Smooth muscle cell (in vitro differentiated cells): ENCODE results near the gene RBPMS2. TPM values are rescaled to one million over a fixed set of nuclear protein-coding genes. Genes with fewer than 3 reads are reported as not detected.
A peak's percentile ranks its signal among the peaks of the same experiment; 100 is the strongest.

Source experiments
- DNase-seq: peaks from one replicate; lab custom pipeline; 2025; ENCODE audit not compliant: unreplicated experiment; lab: John Stamatoyannopoulos, UW
- H2AFZ ChIP-seq: fragments of 200-600 bp; sonication (generic); 2 replicates; pipeline ENCODE4 v1.6.0; 2016; ENCODE audit warnings: antibody characterized with exemption, low read depth, mild to moderate bottlenecking
- H3F3A ChIP-seq: fragments of 200-600 bp; sonication (generic); 2 replicates; pipeline ENCODE4 v1.6.0; 2017; ENCODE audit warnings: antibody characterized with exemption, low read depth
- H3K27ac ChIP-seq: fragments of 200-600 bp; sonication (generic); 2 replicates; pipeline ENCODE4 v1.5.1; 2016; ENCODE audit warnings: low read depth, mild to moderate bottlenecking
- H3K27me3 ChIP-seq: fragments of 200-600 bp; sonication (generic); 2 replicates; pipeline ENCODE4 v1.6.1; 2016; ENCODE audit warnings: low read depth, mild to moderate bottlenecking
- H3K36me3 ChIP-seq: fragments of 200-600 bp; sonication (generic); 2 replicates; pipeline ENCODE4 v1.5.1; 2016; ENCODE audit warnings: low read depth
- H3K4me1 ChIP-seq: fragments of 200-600 bp; sonication (generic); 2 replicates; pipeline ENCODE4 v1.5.1; 2016; ENCODE audit warnings: low read depth
- H3K4me2 ChIP-seq: fragments of 200-600 bp; sonication (generic); 2 replicates; pipeline ENCODE4 v1.6.0; 2016; ENCODE audit warnings: mild to moderate bottlenecking
- H3K4me3 ChIP-seq: fragments of 200-600 bp; sonication (generic); 2 replicates; pipeline ENCODE4 v1.5.1; 2016; ENCODE audit warnings: mild to moderate bottlenecking
- H3K79me2 ChIP-seq: fragments of 200-600 bp; sonication (generic); 2 replicates; pipeline ENCODE4 v1.6.0; 2016; ENCODE audit warnings: low read depth, mild to moderate bottlenecking
- H3K9ac ChIP-seq: fragments of 200-600 bp; sonication (generic); 2 replicates; pipeline ENCODE4 v1.6.0; 2016; ENCODE audit warnings: low read depth
- H3K9me3 ChIP-seq: fragments of 200-600 bp; sonication (generic); replicated peaks from 2 replicates; pipeline ENCODE4 v1.5.1; 2016; ENCODE audit warnings: low read depth
- H4K20me1 ChIP-seq: fragments of 200-600 bp; sonication (generic); 2 replicates; pipeline ENCODE4 v1.6.0; 2016; ENCODE audit warnings: low read depth
- CTCF ChIP-seq: fragments of 200-600 bp; sonication (generic); IDR thresholded peaks from 2 replicates; pipeline ENCODE4 v1.5.1; 2017; ENCODE audit warnings: borderline replicate concordance, mild to moderate bottlenecking, antibody characterized with exemption; ENCODE audit not compliant: insufficient read depth, poor library complexity, severe bottlenecking
- WGBS: methylation state at CpG from one replicate; pipeline ENCODE4 v1.1.7; 2016; ENCODE audit warnings: low lambda C conversion rate; 5-methylcytosine and 5-hydroxymethylcytosine counted together
- polyA plus RNA-seq: library from polyadenylated mRNA; unstranded; fragments of >200 nt; fragmentation: Nextera tagmentation; extraction: Ambion mirVana; gene quantifications from 2 replicates; pipeline ENCODE4 v1.2.1, GENCODE V29; 2016
- total RNA-seq: library from RNA; depleted of rRNA; stranded (reverse); fragments of >200 nt; gene quantifications from 2 replicates; pipeline ENCODE4 v1.2.3, GENCODE V29; 2014

Gene RBPMS2
- total and polyA plus RNA-seq, 2 experiments from 2014 or later = 1.5 to 22.1 TPM

DNA sequence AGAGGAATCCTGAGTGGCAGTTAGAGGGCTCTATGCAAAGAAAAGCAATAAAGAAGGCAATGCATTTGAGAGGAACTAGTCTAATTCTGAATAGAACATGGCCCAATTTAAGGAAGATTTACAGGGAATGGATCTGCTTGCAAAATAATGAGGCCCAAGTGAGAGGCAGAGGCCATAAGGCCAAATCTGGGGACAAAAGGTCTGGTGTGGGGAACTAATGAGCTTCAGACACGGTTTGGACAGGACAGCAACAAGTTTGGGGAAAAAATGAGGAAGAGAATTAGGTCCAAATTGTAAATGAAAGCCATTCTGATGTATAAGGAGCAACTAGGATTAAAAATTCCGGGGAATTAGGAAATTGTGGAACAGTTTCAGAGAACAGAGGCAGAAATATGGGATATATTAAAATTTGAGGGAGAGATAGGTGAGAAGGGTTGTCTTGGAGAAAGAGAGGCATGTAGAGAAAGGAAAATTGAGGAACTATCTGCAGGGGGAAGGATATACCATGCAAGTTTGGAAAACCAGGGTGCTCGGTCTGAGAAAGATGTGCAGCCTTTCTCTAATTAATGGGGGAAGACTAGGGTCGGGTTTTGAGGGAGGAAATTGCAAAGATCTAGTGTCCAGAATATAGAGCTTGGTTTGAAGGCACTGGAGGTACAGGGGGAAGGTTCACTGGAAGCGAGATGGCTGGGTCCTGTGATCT, 73.8 kb downstream of the RBPMS2 start:
- Histone ChIP-seq H3F3A (peaks cover 19% of the 10 kb centered on the region), H3K27me3 (no peaks in the 10 kb centered on the region), H3K4me3 (peak overlapping the region; percentile 81), H3K4me1 (peaks cover 45% of the 10 kb centered on the region), H4K20me1 (peaks cover 57% of the 10 kb centered on the region), H3K27ac (peak overlapping the region; percentile 80), H3K36me3 (no peaks in the 10 kb centered on the region), H3K79me2 (peaks cover 63% of the 10 kb centered on the region), H3K9me3 (no peaks in the 10 kb centered on the region), H3K9ac (peak overlapping the region; percentile 88), H3K4me2 (peak overlapping the region; percentile 96), H2AFZ (no peak overlapping the region)
- whole genome bisulfite sequencing = 26% methylated on average over 5 of the region's 5 CpGs
- no peak for DNase-seq
- no peak for TF ChIP-seq CTCF

- Histone ChIP-seq H3K9ac (peak overlapping the region; percentile 88), H3K27ac (peak overlapping the region; percentile 80), H3F3A (peaks cover 19% of the 10 kb centered on the region), H2AFZ (no peak overlapping the region), H3K9me3 (no peaks in the 10 kb centered on the region), H3K4me2 (peak overlapping the region; percentile 96), H3K4me1 (peaks cover 45% of the 10 kb centered on the region), H3K4me3 (peak overlapping the region; percentile 81), H3K36me3 (no peaks in the 10 kb centered on the region), H4K20me1 (peaks cover 63% of the 10 kb centered on the region), H3K79me2 (peaks cover 69% of the 10 kb centered on the region), H3K27me3 (no peaks in the 10 kb centered on the region)
- no peak for TF ChIP-seq CTCF
- no peak for DNase-seq
- 22% methylated on average over 3 of the region's 3 CpGs for WGBS
Observed at GRCh38 chr15:64701051-64701450, 74.3 kb downstream of the RBPMS2 start.

DNA sequence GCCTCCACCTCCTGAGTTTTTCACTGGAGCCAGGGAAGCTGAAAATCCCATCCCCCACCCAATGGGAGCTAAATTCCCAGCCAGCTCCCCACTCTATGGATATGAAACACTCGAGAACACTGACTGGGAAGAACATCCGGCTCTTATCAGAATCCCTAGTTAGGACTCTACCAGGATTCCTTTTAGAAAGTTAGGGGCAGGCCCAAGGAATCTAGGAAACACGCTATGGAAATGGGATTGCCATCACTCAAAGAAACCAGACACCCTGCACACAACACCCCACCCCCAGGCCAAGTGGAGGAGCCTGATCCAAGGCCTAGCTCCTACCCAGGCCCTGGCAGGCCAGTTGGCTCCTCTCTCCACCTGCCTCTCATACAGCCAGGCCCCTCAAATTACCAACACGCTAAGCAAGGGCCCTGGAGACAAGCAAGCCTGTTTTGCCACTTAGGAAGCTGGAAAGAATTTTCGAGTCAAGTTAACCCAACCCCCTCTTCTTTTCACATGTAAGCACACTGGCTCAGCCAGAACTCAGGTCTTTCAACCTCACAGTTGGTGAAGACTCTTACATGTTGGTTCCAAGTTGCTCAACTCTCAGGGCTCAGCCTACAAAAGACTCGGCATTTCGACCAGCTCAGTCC, 75.5 kb downstream of the RBPMS2 start:
- H2AFZ ChIP-seq = no peak overlapping the region
- 5% methylated on average over 7 of the region's 7 CpGs for WGBS
- peak; percentile 8 for DNase-seq
- H4K20me1 ChIP-seq = peaks cover 74% of the 10 kb centered on the region
- peaks cover 81% of the 10 kb centered on the region for H3K79me2 ChIP-seq
- peak overlapping the region; percentile 80 for H3K27ac ChIP-seq
- peak overlapping the region; percentile 22 for H3K9ac ChIP-seq
- H3K36me3 ChIP-seq = no peaks in the 10 kb centered on the region
- H3K4me1 ChIP-seq = peaks cover 53% of the 10 kb centered on the region
- H3K4me3 ChIP-seq = peak overlapping the region; percentile 33
- H3F3A ChIP-seq = peaks cover 19% of the 10 kb centered on the region
- H3K4me2 ChIP-seq = peak overlapping the region; percentile 96
- H3K9me3 ChIP-seq = no peaks in the 10 kb centered on the region
- no peaks in the 10 kb centered on the region for H3K27me3 ChIP-seq
- no peak for TF ChIP-seq CTCF
